GM21423 (cell line): ENCODE measurements around the gene GNA12.
A peak's percentile ranks its signal among the peaks of the same experiment; 100 is the strongest.

Experiments
- ATAC-seq: cut with Tn5 transposase; IDR thresholded peaks from one replicate; pipeline ENCODE4 v1.9.1; 2021; ENCODE audit warnings: mild to moderate bottlenecking, moderate library complexity; ENCODE audit not compliant: unreplicated experiment

GNA12 gene

GRCh38 chr7:2718296-2718965 lies 125.7 kb downstream of the GNA12 start:
- no peak for ATAC-seq

GRCh38 chr7:2717293-2718261 lies 126.5 kb downstream of the GNA12 start:
- ATAC-seq = no peak

- no peak for ATAC-seq
These were observed 127.2 kb downstream of the GNA12 start for GRCh38 chr7:2716906-2717292.

DNA sequence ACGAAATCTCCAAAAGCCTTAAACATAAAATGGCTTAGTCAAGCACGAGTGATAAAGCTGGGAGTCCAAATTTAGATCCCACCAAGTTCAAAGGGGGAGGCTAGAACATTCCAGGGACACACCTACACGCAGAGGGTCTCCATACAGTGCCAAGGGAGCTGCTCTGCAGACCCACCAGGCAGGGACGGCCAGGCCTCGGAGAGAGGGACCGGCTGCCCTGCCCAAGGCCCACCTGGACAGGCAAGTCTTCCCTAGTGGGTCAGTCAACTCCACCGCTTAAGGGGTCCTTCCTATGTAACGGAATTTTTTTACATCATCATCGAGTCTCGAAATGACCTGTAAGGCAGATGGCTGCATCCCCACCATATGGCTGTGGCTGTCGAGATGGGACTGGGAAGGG lies 127.6 kb downstream of the GNA12 start:
- no peak for ATAC-seq

DNA sequence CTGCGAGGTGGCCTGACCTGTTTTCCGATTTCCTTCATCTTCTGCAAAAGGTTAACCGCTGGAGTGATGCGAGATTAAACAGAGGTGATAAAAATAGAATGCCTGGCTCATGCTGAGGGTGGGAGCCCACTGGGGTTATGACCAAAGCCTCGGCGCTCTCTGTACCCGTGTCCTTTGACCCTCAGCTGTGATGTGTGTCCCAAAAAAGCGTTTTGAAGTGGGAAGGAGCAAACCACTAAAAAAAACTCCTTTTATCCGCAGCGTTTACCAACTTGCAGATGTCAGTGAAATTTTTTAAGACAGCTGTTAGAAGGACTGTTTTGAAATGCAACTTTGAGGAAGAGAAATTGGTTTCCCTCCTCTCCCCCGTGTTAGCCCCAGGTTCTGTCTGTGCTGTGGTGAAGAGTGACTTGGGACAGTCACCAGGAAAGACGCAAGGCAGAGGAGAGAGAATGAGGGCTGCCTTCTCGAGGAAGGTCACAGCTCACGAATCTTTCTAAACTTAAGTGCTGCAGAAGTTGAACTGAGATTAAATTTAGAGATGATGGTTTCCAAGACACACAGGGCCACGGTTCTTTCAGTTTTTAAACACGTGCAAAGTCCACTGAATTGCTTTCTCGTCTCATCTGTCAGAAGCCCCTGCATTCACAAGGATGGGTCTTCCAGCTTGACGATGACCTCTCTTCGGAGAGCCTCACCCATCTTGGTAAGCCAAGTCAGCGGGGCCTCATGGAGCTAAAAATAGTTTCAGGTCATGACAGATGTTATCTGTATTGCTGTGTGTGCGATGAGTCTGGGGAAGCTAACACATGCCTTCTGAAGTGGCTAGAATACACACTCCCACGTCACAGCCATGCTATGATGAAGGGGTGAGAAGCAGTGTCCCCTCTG lies 128.5 kb downstream of the GNA12 start:
- no peak for ATAC-seq

DNA sequence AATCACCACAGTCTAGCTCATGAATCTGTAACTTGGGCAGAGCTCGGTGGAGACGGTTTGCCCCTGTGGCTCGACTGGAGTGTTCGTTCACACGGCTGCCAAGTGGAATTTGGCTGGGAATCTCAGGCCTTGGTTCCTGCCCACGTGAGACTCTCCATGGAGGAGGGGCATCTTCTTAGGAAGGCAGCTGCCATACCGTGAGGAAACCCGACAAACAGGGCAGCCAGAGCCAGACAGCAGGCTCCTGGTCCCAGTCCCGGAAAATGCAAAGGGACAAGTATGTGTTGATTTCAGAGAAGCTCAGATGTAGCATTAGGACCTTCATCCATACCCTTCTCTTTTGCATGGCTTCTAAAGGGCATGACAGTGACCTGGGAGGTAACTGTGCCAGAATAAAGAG lies 129.5 kb downstream of the GNA12 start:
- ATAC-seq = no peak

DNA sequence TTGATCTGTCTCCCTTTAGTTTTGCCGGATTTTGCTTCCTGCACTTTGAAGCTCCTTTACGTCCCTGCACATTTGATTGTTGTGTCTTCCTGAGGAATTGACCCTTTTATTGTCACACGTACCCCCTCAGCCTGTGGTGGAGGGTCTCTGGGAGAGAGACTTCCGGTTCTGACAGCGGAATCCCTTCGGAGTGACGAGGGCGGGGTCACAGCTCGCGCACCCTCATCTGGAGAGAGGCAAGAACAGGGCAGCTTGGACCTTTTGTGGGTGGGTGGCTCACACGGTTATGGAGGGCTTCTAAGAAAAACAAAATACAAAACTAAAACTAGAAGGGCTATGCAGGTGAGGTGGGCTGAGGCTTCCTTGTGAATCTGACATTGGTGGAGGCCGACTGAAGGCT lies 130.1 kb downstream of the GNA12 start:
- no peak for ATAC-seq

GRCh38 chr7:2713370-2713769 lies 130.7 kb downstream of the GNA12 start:
- ATAC-seq = no peak

DNA sequence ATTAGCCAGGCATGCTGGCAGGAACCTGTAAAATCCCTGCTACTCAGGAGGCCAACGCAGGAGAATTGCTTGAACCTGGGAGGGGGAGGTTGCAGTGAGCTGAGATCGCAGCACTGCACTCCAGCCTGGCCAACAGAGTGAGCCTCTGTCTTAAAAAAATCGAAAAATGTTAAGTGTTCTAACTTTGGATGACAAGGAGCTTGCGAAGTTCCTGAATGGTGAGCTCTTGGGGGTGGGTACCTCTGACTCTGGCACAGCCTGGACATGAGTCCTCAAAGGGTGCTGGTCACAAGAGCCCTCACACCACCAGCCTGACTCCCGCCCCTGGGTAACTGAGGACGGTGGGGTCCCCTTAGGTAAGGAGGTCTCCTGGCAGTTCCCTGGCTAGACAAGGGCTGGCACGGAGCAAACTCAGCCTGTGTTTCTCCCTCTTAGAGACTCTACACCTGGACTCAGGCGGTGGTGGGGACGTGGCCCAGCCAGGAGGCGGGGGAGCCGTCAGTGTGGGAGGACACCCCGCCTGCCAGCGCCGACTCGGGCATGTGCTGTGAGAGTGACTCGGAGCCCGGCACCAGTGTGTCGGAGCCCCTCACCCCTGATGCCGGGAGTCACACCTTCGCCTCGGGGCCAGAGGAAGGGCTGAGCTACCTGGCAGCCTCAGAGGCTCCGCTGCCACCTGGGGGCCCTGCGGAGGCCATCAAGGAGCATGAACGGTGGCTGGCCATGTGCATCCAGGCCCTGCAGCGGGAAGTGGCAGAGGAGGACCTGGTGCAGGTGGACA lies 132.0 kb downstream of the GNA12 start:
- ATAC-seq = no peak

GRCh38 chr7:2710901-2711551 lies 133.1 kb downstream of the GNA12 start:
- no peak for ATAC-seq

- ATAC-seq = peak; percentile 32
These were observed 133.8 kb downstream of the GNA12 start for GRCh38 chr7:2710286-2710655.

DNA sequence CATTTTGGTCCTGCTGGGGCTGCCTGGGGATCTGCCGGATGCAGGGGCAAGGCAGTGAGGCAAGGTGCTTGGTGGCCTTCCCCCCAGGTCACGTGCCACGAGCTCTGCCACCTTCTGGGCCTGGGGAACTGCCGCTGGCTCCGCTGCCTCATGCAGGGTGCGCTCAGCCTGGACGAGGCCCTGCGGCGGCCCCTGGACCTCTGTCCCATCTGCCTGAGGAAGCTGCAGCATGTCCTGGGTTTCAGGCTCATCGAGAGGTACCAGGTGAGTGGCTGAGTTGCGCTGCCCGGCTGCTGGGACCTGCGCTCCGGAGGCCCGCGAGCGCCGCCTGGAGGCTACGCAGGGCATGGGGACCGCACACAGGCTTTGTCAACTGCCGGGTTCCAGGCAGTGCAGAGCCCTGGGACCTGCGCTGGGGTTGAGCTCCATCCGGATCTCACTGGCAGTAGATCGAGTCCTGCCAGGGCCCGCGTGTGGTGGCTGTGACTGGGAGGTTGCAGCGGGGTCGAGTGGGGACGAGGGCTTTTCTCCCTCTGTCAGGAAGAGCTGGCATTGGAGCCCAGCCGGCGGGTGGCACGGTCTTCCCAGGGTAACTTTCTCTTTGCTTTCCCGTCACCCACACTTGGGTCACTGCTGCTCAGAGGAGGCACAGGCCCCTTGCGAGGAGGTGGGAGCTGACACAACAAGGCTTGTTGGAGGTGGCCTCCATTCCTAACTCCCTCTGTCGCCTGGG lies 134.4 kb downstream of the GNA12 start:
- ATAC-seq = peak; percentile 68

DNA sequence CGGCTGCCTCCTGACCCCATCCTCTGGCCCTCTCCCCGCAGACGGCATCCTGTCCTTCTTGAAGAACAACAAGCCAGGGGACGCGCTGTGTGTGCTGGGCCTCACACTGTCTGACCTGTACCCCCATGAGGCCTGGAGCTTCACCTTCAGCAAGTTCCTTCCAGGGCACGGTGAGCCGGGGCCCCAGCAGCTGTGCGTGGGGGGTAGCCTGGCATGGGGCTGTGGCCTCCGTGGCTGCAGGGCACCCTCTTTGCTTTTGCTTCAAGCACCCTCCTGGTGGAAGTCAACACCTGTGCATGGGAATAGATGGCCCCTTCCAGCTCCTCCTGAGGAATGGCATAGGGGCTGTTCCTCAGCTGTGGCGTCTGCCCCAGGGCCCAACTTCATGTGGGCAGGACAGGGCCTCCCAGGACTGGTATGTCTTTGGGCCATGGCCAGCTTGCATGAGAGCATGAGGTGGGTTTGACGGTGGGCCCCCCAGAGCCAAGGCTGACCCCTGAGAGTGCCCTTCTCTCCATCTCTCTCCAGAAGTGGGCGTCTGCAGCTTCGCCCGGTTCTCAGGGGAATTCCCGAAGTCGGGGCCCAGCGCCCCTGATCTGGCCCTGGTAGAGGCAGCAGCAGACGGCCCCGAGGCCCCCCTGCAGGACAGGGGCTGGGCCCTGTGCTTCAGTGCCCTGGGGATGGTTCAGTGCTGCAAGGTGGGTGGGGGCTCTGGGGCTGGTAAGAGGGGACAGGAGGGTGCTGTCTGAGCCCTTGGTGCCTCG lies 135.4 kb downstream of the GNA12 start:
- ATAC-seq = no peak

GRCh38 chr7:2708041-2708440 lies 136.1 kb downstream of the GNA12 start:
- ATAC-seq = no peak

DNA sequence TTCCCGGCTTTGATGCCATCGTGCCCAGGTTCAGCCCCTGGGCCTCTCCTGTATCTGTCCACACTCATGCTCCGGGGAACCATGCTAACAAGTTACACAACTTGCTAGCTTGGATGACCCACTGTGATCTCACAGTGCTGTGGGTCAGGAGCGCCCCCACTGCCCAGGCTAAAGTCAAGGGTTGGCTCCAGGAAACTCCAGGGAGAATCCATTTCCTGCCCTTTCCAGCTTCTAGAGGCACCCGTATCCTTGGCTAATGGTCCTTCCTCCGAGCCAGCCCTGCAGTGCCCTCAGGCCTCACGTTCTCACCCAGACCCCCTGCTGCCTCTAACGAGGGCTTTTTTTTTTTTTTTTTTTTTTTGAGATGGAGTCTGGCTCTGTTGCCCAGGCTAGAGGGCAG lies 136.6 kb downstream of the GNA12 start:
- no peak for ATAC-seq

DNA sequence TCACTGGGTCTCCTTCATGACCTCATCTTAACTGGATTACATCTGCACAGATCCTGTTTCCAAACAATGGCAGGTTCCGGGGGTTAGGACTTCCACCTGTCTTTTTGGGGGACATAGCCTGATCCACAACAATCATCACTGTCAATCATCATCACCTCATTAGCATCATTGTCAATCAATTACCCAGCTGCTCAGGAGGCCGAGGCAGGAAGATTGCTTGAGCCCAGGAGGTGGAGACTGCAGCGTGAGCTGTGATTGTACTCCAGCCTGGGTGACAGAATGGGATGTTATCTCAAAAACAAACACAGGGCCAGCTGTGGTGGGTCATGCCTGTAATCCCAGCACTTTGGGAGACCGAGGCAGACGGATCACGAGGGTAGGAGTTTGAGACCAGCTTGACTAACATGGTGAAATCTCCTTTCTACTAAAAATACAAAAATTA lies 137.4 kb downstream of the GNA12 start:
- ATAC-seq = no peak

DNA sequence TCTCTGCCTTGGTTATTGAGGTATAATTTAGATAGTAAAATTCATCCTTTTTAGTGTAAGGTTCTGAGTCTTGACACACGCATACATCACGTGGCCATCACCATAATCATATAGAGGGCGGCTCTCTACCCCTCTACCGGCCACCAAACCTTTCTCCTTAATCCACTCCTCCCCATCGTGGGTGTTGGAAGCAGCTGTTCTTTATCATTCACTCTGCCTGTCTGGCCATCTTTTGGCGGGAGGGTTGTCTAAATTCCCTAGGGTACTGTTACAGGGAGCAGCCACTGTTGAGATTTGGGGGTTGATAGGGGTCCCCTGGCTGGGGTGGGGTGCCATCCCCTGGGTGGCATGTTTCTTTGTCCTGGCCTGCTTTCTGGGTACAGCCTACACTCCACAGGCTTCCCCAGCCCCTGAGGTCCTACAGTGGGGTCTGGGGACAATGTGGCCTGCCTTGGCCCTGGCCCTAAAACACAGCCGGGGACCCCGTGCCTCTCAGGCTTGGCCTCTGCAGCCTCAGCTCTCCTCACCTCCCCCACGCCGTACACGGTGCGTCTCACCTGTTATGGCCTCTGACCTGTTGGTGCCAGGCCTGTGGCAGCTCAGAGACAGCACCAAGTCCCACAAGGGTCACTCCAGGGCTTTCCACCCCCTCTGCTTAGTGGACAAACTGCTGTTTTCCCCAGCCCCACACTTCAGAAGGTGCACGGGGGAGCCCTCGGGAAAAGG lies 138.6 kb downstream of the GNA12 start:
- no peak for ATAC-seq

- ATAC-seq = no peak
These were observed 141.5 kb downstream of the GNA12 start for GRCh38 chr7:2702594-2702957.
